MCF 10A (cell line): ENCODE measurements around the gene CHMP5. TPM values are rescaled to one million over a fixed set of nuclear protein-coding genes. Genes with fewer than 3 reads are reported as not detected.
A peak's percentile ranks its signal among the peaks of the same experiment; 100 is the strongest.

Experiments
- BruUV-seq: library from RNA; stranded (reverse); fragments of 400-500 nt; replicated peaks from 2 replicates; lab custom pipeline; 2021; lab: Mats Ljungman, UMichigan
- CTCF ChIA-PET: fragments of 300-600 bp; sonication (Branson Sonifier 250); formaldehyde crosslinking; extraction: SDS; loops from one replicate; lab custom pipeline; 2021; ENCODE audit warnings: antibody characterized with exemption, inconsistent platforms; lab: Yijun Ruan, JAX
- POLR2A ChIA-PET: fragments of 300-600, 350-650 bp; sonication (Branson Sonifier 250); formaldehyde crosslinking; extraction: SDS; loops from one replicate; lab custom pipeline; 2020; ENCODE audit warnings: antibody characterized with exemption, inconsistent platforms; lab: Yijun Ruan, JAX
- DNase-seq: peaks from one replicate; pipeline ENCODE4 v3.0.0-alpha.2; 2018; ENCODE audit not compliant: unreplicated experiment
- H3K27ac Mint-ChIP-seq: one replicate; pipeline ENCODE4 v1.8.0; 2022; ENCODE audit warnings: mild to moderate bottlenecking, low read depth, mixed read lengths; ENCODE audit not compliant: unreplicated experiment
- H3K27me3 Mint-ChIP-seq: one replicate; pipeline ENCODE4 v1.8.0; 2022; ENCODE audit warnings: mixed read lengths; ENCODE audit not compliant: insufficient read depth, unreplicated experiment
- H3K36me3 Mint-ChIP-seq: one replicate; pipeline ENCODE4 v1.8.0; 2022; ENCODE audit warnings: mild to moderate bottlenecking, moderate library complexity, mixed read lengths; ENCODE audit not compliant: insufficient read depth, unreplicated experiment
- H3K4me1 Mint-ChIP-seq: one replicate; pipeline ENCODE4 v1.8.0; 2022; ENCODE audit warnings: mixed read lengths; ENCODE audit not compliant: insufficient read depth, unreplicated experiment
- H3K4me3 Mint-ChIP-seq: one replicate; pipeline ENCODE4 v1.8.0; 2022; ENCODE audit warnings: mild to moderate bottlenecking, moderate library complexity, mixed read lengths; ENCODE audit not compliant: unreplicated experiment
- H3K9me3 Mint-ChIP-seq: one replicate; pipeline ENCODE4 v1.8.0; 2022; ENCODE audit warnings: mixed read lengths; ENCODE audit not compliant: unreplicated experiment
- CTCF ChIP-seq: fragments of 200-600 bp; IDR thresholded peaks from one replicate; pipeline ENCODE4 v1.8.0; 2022; ENCODE audit warnings: antibody characterized with exemption, mild to moderate bottlenecking; ENCODE audit not compliant: unreplicated experiment
- intact Hi-C: fragments of 100-400 bp; cut with micrococcal nuclease; formaldehyde crosslinking; loops from 2 replicates; pipeline ENCODE4 v1.14.1; 2022
- total RNA-seq: library from RNA; stranded (reverse); gene quantifications from 2 replicates; pipeline ENCODE4 v1.2.3, GENCODE V29; 2022

Gene CHMP5
- total RNA-seq, 1 experiment from 2014 or later = 67.6 TPM

- H3K4me1 Mint-ChIP-seq = peaks cover 28% of the 10 kb centered on the region
- POLR2A ChIA-PET = interaction anchor here (0.7 to 7.9 kb wide), 14 partner anchors 12 to 240 kb away, joined by 3 to 387 read pairs (median 6); partner anchors contain the start of genes B4GALT1, DNAJA1, NFX1 and NOL6
- H3K9me3 Mint-ChIP-seq = no peaks in the 10 kb centered on the region
- CTCF ChIA-PET = interaction anchor here (0.6 to 4.8 kb wide), 7 partner anchors 11 to 137 kb away, joined by 3 to 30 read pairs (median 3); no protein-coding TSS in a partner anchor
- DNase-seq = no peak
- peak overlapping the region; percentile 99 for H3K4me3 Mint-ChIP-seq
- intact Hi-C loops = loop anchor here (2.0 kb wide), 2 partner anchors 25 to 55 kb away; partner anchors contain the start of gene NFX1
- no peak for TF ChIP-seq CTCF
- H3K27me3 Mint-ChIP-seq = no peaks in the 10 kb centered on the region
- peaks cover 63% of the 10 kb centered on the region for H3K36me3 Mint-ChIP-seq
- H3K27ac Mint-ChIP-seq = peak overlapping the region; percentile 95
- BruUV-seq = TSS peak; percentile 39
These were observed 489 bp downstream of the CHMP5 start for GRCh38 chr9:33265211-33265865.

- CTCF ChIA-PET = no interaction called here
- Mint-ChIP-seq H3K27me3 (no peaks in the 10 kb centered on the region), H3K4me3 (no peak overlapping the region), H3K9me3 (no peaks in the 10 kb centered on the region), H3K36me3 (peaks cover 63% of the 10 kb centered on the region), H3K27ac (no peak overlapping the region), H3K4me1 (peaks cover 25% of the 10 kb centered on the region)
- no peak for TF ChIP-seq CTCF
- no TSS peak for BruUV-seq
- intact Hi-C loops = no loop called here
- POLR2A ChIA-PET = interaction anchor here (0.6 to 7.9 kb wide), 2 partner anchors 34 to 191 kb away, joined by 4 to 387 read pairs; partner anchors contain the start of gene SMU1
- no peak for DNase-seq
These were observed 2.4 kb downstream of the CHMP5 start for GRCh38 chr9:33267151-33267767.

- no peak for DNase-seq
- intact Hi-C loops = no loop called here
These were observed 5.3 kb downstream of the CHMP5 start for GRCh38 chr9:33270146-33270545.

More at GRCh38 chr9:33270146-33270545, 5.3 kb downstream of the CHMP5 start:
- Mint-ChIP-seq H3K27me3 (no peaks in the 10 kb centered on the region), H3K9me3 (no peaks in the 10 kb centered on the region), H3K4me1 (peaks cover 20% of the 10 kb centered on the region), H3K36me3 (peaks cover 76% of the 10 kb centered on the region), H3K4me3 (no peak overlapping the region), H3K27ac (no peak overlapping the region)
- CTCF ChIA-PET = no interaction called here
- TF ChIP-seq CTCF = no peak
- POLR2A ChIA-PET = no interaction called here
- BruUV-seq = no TSS peak
